HG03432 (cell line): ENCODE data around the gene PIN1.

Source experiments
- ATAC-seq: cut with Tn5 transposase; IDR thresholded peaks from one replicate; pipeline ENCODE4 v1.9.1; 2021; ENCODE audit warnings: mild to moderate bottlenecking, moderate library complexity; ENCODE audit not compliant: unreplicated experiment

The PIN1 gene

DNA sequence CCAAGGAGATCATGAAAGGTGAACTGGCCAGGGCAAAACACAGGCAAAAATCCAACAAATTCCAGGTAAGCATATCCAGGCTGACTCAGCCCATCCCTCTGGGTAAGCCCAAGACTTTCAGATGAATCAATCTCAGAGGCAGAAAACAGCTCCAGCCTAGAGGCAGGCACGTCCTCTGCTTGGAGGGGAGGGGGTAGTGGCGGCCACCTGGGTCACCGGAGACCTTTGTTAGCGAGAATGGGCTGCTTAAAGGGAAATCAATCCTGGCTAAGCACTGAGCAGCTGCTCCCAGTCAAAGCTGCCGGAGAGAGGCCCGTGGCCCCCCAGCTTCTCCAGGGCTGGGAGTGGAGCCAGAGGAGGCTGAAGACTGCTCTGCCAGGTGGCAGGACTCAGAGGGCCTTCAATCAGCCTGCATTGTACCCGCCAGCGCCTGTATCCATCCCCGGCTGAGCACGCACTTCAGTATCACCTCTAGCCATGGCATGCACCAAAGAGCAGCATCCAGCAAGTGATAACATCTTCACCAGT lies 48.2 kb downstream of the PIN1 start:
- ATAC-seq, result no peak

DNA sequence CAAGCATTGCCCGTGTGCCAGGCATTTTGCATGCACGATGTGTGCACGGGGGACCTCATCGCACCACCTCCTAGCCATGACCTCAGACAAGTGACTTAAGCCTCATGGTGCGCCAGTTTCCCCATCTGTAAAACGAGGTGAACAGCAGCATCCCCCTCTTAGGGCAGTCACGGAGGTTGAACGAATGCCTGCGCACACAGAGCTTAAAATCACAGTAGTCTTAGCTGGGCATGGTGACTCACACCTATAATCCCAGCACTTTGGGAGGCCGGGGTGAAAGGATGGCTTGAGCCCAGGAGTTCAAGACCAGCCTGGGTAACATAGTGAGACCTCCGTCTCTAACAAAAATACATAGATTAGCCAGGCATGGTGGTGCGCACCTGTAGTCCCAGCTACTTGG lies 48.6 kb downstream of the PIN1 start:
- ATAC-seq, result no peak

DNA sequence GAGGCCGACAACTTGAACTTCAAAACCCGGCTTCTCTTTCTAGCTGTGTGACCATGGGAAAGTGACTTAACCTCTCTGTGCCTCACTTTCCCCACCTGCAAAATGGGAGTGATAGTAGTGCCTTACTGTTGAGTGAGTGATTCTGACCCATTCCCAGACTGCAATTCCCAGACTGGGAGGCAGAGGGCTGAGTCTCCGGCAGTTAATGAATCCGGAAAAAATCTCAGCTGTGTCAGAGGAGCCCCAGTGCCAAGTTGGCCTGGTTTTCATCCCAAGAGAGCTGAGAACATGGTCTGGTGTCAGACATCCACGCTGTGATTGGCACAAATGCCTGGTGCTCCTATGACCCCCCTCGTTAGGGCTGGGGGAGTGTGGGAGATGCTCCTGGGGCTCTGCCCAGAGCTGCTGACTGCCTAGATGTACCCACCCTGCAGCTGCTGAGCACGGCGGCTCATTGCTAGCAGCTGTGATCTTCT lies 50.0 kb downstream of the PIN1 start:
- ATAC-seq, result no peak

DNA sequence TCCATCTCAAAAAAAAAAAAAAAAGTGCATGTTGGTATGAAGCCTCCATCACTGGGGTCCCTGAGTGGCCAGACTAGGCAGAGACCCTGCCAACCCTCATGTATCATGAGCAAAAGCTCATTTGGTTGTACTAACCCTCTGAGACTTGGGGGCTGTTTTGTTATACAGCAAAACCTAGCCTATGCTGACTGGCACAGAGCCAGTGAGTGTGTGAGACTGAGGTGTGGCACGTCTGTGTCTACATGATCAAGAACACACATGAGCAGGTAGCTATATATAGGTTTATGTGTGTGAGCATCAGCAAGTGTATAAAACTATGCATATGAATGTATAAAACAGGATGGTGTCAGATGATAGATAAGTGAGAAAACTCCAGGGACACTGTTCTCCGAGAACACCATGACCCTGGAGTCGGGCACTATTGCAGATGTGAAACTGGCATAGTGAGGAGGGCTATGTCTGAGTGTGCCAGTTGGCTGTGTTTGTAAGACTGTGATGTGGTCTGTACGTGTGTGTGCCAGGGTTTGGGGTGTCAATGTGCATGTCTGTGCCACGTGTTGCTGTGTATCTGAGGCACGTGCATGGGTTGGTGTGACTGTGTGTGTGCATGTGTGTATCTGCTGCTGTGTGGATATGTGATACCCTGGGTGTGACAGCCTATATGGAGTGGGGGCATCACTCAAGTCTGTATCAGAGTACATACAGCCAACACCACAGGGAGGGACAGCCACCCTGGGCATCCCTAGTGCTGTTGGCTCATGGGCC lies 56.7 kb downstream of the PIN1 start:
- no peak for ATAC-seq
